Muscle layer of duodenum (tissue), 2 donors: ENCODE measurements around the gene PAEP.

Experiments
- H3K27ac ChIP-seq: one replicate; pipeline ENCODE4 v1.7.0; 2013; ENCODE audit warnings: mild to moderate bottlenecking, low read length
- H3K27me3 ChIP-seq: one replicate; pipeline ENCODE4 v1.7.0; 2013; ENCODE audit warnings: low read depth, mild to moderate bottlenecking, control low read depth, low read length
- H3K36me3 ChIP-seq, 2 donors: one replicate each; pipeline ENCODE4 v1.7.0; 2013; ENCODE audit warnings: low read length in 2 of 2, control low read depth in 1 of 2, mild to moderate bottlenecking in 1 of 2; ENCODE audit not compliant: insufficient read depth in 2 of 2, control insufficient read depth in 1 of 2
- H3K4me1 ChIP-seq, 2 donors: one replicate each; pipeline ENCODE4 v1.7.0; 2013; ENCODE audit warnings: low read length in 2 of 2, mild to moderate bottlenecking in 2 of 2, control low read depth in 1 of 2, moderate library complexity in 1 of 2; ENCODE audit not compliant: insufficient read depth in 2 of 2, control insufficient read depth in 1 of 2
- H3K4me3 ChIP-seq, 2 donors: one replicate each; pipeline ENCODE4 v1.7.0; 2013; ENCODE audit warnings: low read length in 2 of 2, low read depth in 1 of 2, mild to moderate bottlenecking in 1 of 2
- H3K9me3 ChIP-seq, 2 donors: one replicate each; pipeline ENCODE4 v1.7.0; 2013; ENCODE audit warnings: low read length in 2 of 2, control low read depth in 1 of 2, mild to moderate bottlenecking in 1 of 2; ENCODE audit not compliant: control insufficient read depth in 1 of 2
- donor health status: healthy.

PAEP gene

GRCh38 chr9:135555203-135555602 is 6.4 kb upstream of the PAEP start:
- Histone ChIP-seq H3K4me3 (no peak overlapping the region), H3K27me3 (no peaks in the 10 kb centered on the region), H3K27ac (no peak overlapping the region), H3K4me1 (no peaks in the 10 kb centered on the region), H3K9me3 (peaks cover 0 to 9% of the 10 kb centered on the region in 2 donors), H3K36me3 (no peaks in the 10 kb centered on the region)

GRCh38 chr9:135555910-135556309 is 5.6 kb upstream of the PAEP start:
- Histone ChIP-seq H3K9me3 (peaks cover 0 to 9% of the 10 kb centered on the region in 2 donors), H3K4me1 (no peaks in the 10 kb centered on the region), H3K36me3 (no peaks in the 10 kb centered on the region), H3K27ac (no peak overlapping the region), H3K27me3 (no peaks in the 10 kb centered on the region), H3K4me3 (no peak overlapping the region)

- Histone ChIP-seq H3K27me3 (no peaks in the 10 kb centered on the region), H3K27ac (no peak overlapping the region), H3K36me3 (no peaks in the 10 kb centered on the region), H3K4me1 (no peaks in the 10 kb centered on the region), H3K9me3 (peaks cover 0 to 9% of the 10 kb centered on the region in 2 donors), H3K4me3 (no peak overlapping the region)
Measured at GRCh38 chr9:135559606-135560005, 1.9 kb upstream of the PAEP start.

DNA sequence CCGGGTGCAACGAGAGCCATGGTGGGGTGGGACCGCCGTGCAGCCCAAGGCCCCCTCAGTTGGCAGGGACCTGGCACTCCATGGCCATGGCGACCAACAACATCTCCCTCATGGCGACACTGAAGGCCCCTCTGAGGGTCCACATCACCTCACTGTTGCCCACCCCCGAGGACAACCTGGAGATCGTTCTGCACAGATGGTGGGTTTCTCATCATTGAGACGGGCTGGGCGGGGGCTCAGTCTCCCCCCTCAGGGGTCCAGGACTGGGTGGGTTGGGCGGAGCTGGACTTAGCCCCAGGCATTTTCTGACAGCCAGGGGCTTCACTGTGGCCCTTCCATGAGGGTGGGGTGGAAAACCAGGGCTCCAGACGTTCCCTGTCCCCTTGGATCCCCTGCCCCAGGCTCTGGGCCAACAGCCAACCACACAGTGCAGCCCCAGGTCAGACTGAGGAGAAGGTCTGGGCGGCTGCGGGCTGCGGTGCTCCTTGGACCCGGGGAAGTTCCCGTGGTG is 734 bp downstream of the PAEP start:
- Histone ChIP-seq H3K27ac (no peak overlapping the region), H3K9me3 (no peaks in the 10 kb centered on the region), H3K4me3 (no peak overlapping the region), H3K4me1 (no peaks in the 10 kb centered on the region), H3K27me3 (no peaks in the 10 kb centered on the region), H3K36me3 (no peaks in the 10 kb centered on the region)

GRCh38 chr9:135563039-135563476 is 1.5 kb downstream of the PAEP start:
- no peaks in the 10 kb centered on the region for H3K9me3 ChIP-seq
- no peak overlapping the region for H3K27ac ChIP-seq
- no peaks in the 10 kb centered on the region for H3K4me1 ChIP-seq
- H3K27me3 ChIP-seq = no peaks in the 10 kb centered on the region
- no peaks in the 10 kb centered on the region for H3K36me3 ChIP-seq
- H3K4me3 ChIP-seq = no peak overlapping the region

DNA sequence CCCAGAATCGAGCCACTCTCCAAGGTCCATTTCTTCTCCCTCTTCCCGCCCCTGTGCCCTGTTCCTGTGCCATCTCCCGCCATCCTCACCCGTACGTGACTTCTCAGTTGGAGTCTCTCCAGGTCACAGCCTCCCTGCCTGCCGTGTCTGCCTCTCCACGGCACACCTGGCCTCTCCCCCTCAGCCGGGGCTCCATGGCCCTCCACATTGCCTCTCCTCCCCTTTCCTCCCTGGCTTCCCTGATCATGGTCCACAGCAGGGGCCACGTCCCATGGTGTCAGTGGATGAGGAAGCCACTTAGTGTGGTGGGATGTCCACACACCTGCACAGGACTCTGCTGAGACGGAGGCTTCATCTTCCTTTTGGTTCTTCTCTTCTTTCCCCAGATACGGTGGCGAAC is 2.3 kb downstream of the PAEP start:
- no peak overlapping the region for H3K4me3 ChIP-seq
- H3K9me3 ChIP-seq = peaks cover 0 to 2% of the 10 kb centered on the region in 2 donors
- H3K27me3 ChIP-seq = no peaks in the 10 kb centered on the region
- H3K27ac ChIP-seq = no peak overlapping the region
- H3K36me3 ChIP-seq = no peaks in the 10 kb centered on the region
- H3K4me1 ChIP-seq = no peaks in the 10 kb centered on the region

DNA sequence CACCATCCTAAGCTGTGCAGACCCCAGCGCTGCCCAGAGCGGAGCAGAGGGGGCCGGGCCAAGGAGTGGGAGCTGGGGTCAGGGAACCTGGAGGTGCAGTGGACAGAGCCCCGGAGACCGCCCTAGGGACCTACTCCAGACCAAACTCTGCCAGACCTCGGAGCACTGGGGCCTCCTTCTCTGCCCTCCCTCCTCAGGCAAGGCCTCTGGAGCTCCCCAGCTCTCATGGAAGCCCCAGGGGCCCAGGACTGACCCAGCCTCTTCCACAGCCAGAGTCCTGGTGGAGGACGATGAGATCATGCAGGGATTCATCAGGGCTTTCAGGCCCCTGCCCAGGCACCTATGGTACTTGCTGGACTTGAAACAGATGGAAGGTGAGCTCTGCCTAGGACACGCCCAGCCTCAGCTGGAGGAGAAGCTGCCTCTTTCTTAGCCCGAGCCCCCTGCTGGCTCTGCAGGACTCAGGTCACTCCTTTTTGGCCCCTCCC is 3.6 kb downstream of the PAEP start:
- no peak overlapping the region for H3K4me3 ChIP-seq
- H3K9me3 ChIP-seq = peaks cover 0 to 10% of the 10 kb centered on the region in 2 donors
- no peak overlapping the region for H3K27ac ChIP-seq
- no peaks in the 10 kb centered on the region for H3K4me1 ChIP-seq
- H3K36me3 ChIP-seq = no peaks in the 10 kb centered on the region
- no peaks in the 10 kb centered on the region for H3K27me3 ChIP-seq

- H3K36me3 ChIP-seq = no peaks in the 10 kb centered on the region
- no peak overlapping the region for H3K27ac ChIP-seq
- no peaks in the 10 kb centered on the region for H3K4me1 ChIP-seq
- H3K4me3 ChIP-seq = no peak overlapping the region
- peaks cover 0 to 10% of the 10 kb centered on the region in 2 donors for H3K9me3 ChIP-seq
- H3K27me3 ChIP-seq = no peaks in the 10 kb centered on the region
Measured at GRCh38 chr9:135565636-135566035, 4.1 kb downstream of the PAEP start.

- Histone ChIP-seq H3K9me3 (peaks cover 0 to 10% of the 10 kb centered on the region in 2 donors), H3K27me3 (no peaks in the 10 kb centered on the region), H3K27ac (no peak overlapping the region), H3K4me3 (no peak overlapping the region), H3K4me1 (no peaks in the 10 kb centered on the region), H3K36me3 (no peaks in the 10 kb centered on the region)
Measured at GRCh38 chr9:135566552-135566951, 5.0 kb downstream of the PAEP start.

DNA sequence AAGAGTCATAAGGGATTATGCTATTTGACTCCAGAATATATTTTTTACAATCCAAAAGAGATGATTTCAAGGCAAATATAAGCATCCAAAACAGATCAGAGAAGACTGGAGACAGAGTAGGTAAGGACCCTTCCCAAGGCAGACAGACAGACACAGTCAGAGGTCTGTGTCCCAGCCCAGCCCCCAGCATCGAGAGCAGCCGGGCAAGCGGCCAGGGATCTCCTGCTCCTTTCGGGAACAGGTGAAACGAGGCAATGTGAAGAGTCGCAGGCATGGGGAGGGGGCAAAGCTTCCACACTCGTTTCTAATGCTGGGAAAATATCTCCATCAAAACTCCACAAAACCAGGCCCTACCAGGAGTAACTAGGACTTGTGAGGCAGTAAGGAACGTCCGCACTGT is 5.8 kb downstream of the PAEP start:
- no peaks in the 10 kb centered on the region for H3K27me3 ChIP-seq

GRCh38 chr9:135568026-135568425 is 6.5 kb downstream of the PAEP start:
- Histone ChIP-seq H3K4me3 (no peak overlapping the region), H3K9me3 (peaks cover 0 to 10% of the 10 kb centered on the region in 2 donors), H3K27me3 (no peaks in the 10 kb centered on the region), H3K36me3 (no peaks in the 10 kb centered on the region), H3K27ac (no peak overlapping the region), H3K4me1 (no peaks in the 10 kb centered on the region)

More for the DNA sequence above, 5.8 kb downstream of the PAEP start:
- Histone ChIP-seq H3K4me3 (no peak overlapping the region), H3K9me3 (peaks cover 0 to 10% of the 10 kb centered on the region in 2 donors), H3K27ac (no peak overlapping the region), H3K4me1 (no peaks in the 10 kb centered on the region), H3K36me3 (no peaks in the 10 kb centered on the region)

DNA sequence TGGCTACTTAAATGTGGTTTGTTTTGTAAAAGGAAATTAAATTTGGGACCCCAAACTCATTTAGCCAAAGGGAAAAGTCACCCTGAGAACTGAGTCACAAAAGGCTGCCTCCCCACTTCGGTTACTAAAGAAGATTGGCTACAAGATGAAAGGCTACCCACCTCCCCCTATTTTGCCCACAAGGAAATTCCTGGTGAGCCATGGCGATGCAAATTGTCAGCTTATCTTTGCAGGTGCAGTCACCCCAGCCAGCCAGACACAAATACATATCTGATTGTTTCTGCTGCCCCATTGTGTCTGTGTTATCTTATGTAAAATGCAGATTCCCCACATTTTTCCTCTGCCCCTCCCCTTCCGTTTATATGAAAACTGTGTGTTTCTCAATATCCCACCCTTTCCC is 8.9 kb downstream of the PAEP start:
- Histone ChIP-seq H3K36me3 (no peaks in the 10 kb centered on the region), H3K4me1 (no peaks in the 10 kb centered on the region), H3K27ac (no peak overlapping the region), H3K4me3 (no peak overlapping the region), H3K27me3 (no peaks in the 10 kb centered on the region), H3K9me3 (peaks cover 0 to 10% of the 10 kb centered on the region in 2 donors)
